AG09309 (cell line): Measurements from ENCODE around the gene RPN1.

Experiments used
- DNase-seq: peaks from one replicate; pipeline ENCODE4 v3.0.0-alpha.2; 2010; ENCODE audit warnings: low read depth
- H3K4me3 ChIP-seq: 2 replicates; pipeline ENCODE4 v1.5.1; 2011; ENCODE audit warnings: mild to moderate bottlenecking, low read depth, low read length, moderate library complexity; ENCODE audit not compliant: control insufficient read depth
- TF ChIP-seq, protein P1 (sequence below): IDR thresholded peaks from 2 replicates; pipeline ENCODE4 v1.5.1; 2011; ENCODE audit warnings: mild to moderate bottlenecking, low read depth, low read length, inconsistent platforms; ENCODE audit not compliant: insufficient read depth, control insufficient read depth; ENCODE audit errors: missing control alignments

Gene RPN1

DNA sequence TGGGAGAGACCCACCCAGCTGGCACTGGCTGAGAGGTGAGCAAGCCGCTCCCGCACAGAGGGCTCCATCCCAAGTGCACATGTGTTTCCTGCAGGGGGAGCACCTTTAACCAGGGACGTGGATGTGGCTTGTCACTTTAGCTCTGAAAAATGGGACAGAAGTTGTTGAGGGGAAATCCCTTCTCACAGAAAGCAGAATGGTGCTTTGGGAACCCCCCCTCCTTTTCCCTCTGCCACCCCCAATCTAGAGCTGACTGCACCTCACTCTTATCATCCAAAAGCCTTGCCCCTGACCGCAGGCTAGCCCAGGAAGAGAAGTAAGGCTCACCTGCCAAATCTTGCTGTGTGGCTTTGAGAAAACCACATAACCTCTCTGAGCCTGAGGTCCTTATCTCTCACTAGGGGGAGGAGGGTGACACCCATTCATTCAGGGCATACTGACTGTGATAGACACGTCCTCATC is 77.9 kb downstream of the RPN1 start:
- no peak for DNase-seq
- H3K4me3 ChIP-seq = no peak overlapping the region
- TF ChIP-seq, protein P1, sequence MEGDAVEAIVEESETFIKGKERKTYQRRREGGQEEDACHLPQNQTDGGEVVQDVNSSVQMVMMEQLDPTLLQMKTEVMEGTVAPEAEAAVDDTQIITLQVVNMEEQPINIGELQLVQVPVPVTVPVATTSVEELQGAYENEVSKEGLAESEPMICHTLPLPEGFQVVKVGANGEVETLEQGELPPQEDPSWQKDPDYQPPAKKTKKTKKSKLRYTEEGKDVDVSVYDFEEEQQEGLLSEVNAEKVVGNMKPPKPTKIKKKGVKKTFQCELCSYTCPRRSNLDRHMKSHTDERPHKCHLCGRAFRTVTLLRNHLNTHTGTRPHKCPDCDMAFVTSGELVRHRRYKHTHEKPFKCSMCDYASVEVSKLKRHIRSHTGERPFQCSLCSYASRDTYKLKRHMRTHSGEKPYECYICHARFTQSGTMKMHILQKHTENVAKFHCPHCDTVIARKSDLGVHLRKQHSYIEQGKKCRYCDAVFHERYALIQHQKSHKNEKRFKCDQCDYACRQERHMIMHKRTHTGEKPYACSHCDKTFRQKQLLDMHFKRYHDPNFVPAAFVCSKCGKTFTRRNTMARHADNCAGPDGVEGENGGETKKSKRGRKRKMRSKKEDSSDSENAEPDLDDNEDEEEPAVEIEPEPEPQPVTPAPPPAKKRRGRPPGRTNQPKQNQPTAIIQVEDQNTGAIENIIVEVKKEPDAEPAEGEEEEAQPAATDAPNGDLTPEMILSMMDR = peak; percentile 30

DNA sequence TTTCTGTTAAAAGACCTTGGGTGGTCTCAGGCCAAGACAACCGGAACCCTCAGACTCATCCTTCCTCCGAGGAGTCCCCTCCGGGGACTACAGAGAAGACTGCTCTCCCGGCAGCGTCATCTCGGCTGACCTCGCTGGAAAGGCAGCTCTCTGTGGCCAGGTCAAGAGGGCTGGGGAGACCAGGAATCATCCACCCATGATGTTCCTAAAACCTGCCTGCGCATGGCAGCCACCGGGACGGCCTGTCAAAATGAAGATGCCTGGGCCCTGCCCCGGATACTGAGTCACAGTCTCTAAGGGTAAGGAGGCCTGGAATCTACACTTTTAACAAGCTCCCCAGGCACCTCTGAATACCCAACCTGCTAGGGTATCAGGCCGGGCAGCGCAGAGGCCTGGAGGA is 78.6 kb downstream of the RPN1 start:
- TF ChIP-seq, protein P1 = no peak
- no peak overlapping the region for H3K4me3 ChIP-seq
- DNase-seq = no peak
